RWPE1 (cell line): Measurements from ENCODE around the gene TANGO6.

ENCODE experiments used
- CTCF ChIA-PET: fragments of 350-600 bp; sonication (Branson Sonifier 250); formaldehyde crosslinking; extraction: SDS; loops from one replicate; lab custom pipeline; 2021; lab: Yijun Ruan, JAX
- POLR2A ChIA-PET: fragments of 400-600 bp; formaldehyde crosslinking; extraction: SDS; loops from one replicate; lab custom pipeline; 2020; ENCODE audit warnings: antibody characterized with exemption; ENCODE audit not compliant: low non-redundant PET; lab: Yijun Ruan, JAX
- DNase-seq: peaks from one replicate; pipeline ENCODE4 v3.0.0; 2012; ENCODE audit warnings: low spot score
- H3K27ac ChIP-seq: fragments of 450-650 bp; 2 replicates; pipeline ENCODE4 v1.5.1; 2017
- CTCF ChIP-seq: fragments of 450-650 bp; conservative IDR thresholded peaks from 2 replicates; pipeline ENCODE4 v1.5.1; 2017; ENCODE audit warnings: low read depth, mild to moderate bottlenecking

The TANGO6 gene

GRCh38 chr16:68843482-68844210 lies at the start of gene TANGO6:
TSS of gene TANGO6 (plus strand) at chr16:68843531. CDS start at chr16:68843618, 87 bp downstream.
- H3K27ac ChIP-seq, result peak within 1 kb of the TSS; percentile 85
- peak; percentile 45 for TF ChIP-seq CTCF
- DNase-seq, result peak; percentile 73
- CTCF ChIA-PET, result interaction anchor here (0.5 to 0.7 kb wide), 4 partner anchors 143 to 333 kb away, joined by 3 to 6 read pairs (median 4); no protein-coding TSS in a partner anchor
- POLR2A ChIA-PET, result no interaction called here

- POLR2A ChIA-PET, result interaction anchor here (0.6 kb wide), 1 partner anchor 11 kb away, joined by 3 read pairs; no protein-coding TSS in a partner anchor
- TF ChIP-seq CTCF, result no peak
- peak overlapping the region; percentile 69 for H3K27ac ChIP-seq
- CTCF ChIA-PET, result interaction anchor here (0.7 kb wide), 1 partner anchor 66 kb away, joined by 3 read pairs; no protein-coding TSS in a partner anchor
- peak; percentile 66 for DNase-seq
Measured at GRCh38 chr16:68798398-68798797, 44.9 kb upstream of the TANGO6 start.

- peak; percentile 70 for TF ChIP-seq CTCF
- ChIA-PET POLR2A (no interaction called here), CTCF (interaction anchor here (0.5 to 2.3 kb wide), 14 partner anchors 8 to 513 kb away, joined by 3 to 8 read pairs (median 3); no protein-coding TSS in a partner anchor)
- DNase-seq, result peak; percentile 82
- peak overlapping the region; percentile 70 for H3K27ac ChIP-seq
Measured at GRCh38 chr16:68800257-68800875, 43.0 kb upstream of the TANGO6 start.

- POLR2A ChIA-PET, result no interaction called here
Measured at GRCh38 chr16:68802190-68802589, 41.1 kb upstream of the TANGO6 start.

GRCh38 chr16:68806422-68806821 lies 36.9 kb upstream of the TANGO6 start:
- CTCF ChIA-PET, result interaction anchor here (0.6 kb wide), 2 partner anchors 284 to 560 kb away, joined by 3 to 6 read pairs; no protein-coding TSS in a partner anchor
- DNase-seq, result no peak
- TF ChIP-seq CTCF, result no peak
- no peak overlapping the region for H3K27ac ChIP-seq
- POLR2A ChIA-PET, result no interaction called here

More at GRCh38 chr16:68802190-68802589, 41.1 kb upstream of the TANGO6 start:
- CTCF ChIA-PET, result interaction anchor here (0.6 to 0.8 kb wide), 2 partner anchors 273 to 475 kb away, joined by 3 read pairs; no protein-coding TSS in a partner anchor
- no peak overlapping the region for H3K27ac ChIP-seq
- TF ChIP-seq CTCF, result no peak
- peak; percentile 6 for DNase-seq

GRCh38 chr16:68806981-68807380 lies 36.4 kb upstream of the TANGO6 start:
- CTCF ChIA-PET, result interaction anchor here (0.6 to 0.7 kb wide), 2 partner anchors 218 to 284 kb away, joined by 3 read pairs; no protein-coding TSS in a partner anchor
- POLR2A ChIA-PET, result no interaction called here
- DNase-seq, result no peak
- TF ChIP-seq CTCF, result no peak
- H3K27ac ChIP-seq, result no peak overlapping the region
